H1 (cell line): Measurements from ENCODE around the gene NUAK1. TPM values are rescaled to one million over a fixed set of nuclear protein-coding genes. Genes with fewer than 3 reads are reported as not detected.

Source experiments
- CTCF ChIA-PET: fragments of 300-600 bp; sonication (Branson Sonifier 250); formaldehyde crosslinking; loops from one replicate; lab custom pipeline; 2021; ENCODE audit not compliant: partially characterized antibody; lab: Charles Lee
- POLR2A ChIA-PET: fragments of 300-600 bp; sonication (Branson Sonifier 250); formaldehyde crosslinking; loops from one replicate; lab custom pipeline; 2021; ENCODE audit warnings: inconsistent platforms; ENCODE audit not compliant: partially characterized antibody; lab: Charles Lee
- DNase-seq, 2 experiments: peaks; one replicate each; pipeline versions ENCODE4 v3.0.0 to v3.0.0-alpha.2; 2010 to 2022; ENCODE audit warnings: low spot score in 2 of 2, low read depth in 1 of 2, mixed read lengths in 1 of 2
- FAIRE-seq: peaks from 2 replicates; lab custom pipeline; 2011; peaks lifted over from hg19 to GRCh38; lab: Jason Lieb, UNC
- H2AFZ ChIP-seq: 2 replicates; pipeline ENCODE4 v1.8.1; 2012; ENCODE audit warnings: low read length, inconsistent platforms
- H2AK5ac ChIP-seq: 2 replicates; pipeline ENCODE4 v1.6.1; 2013; ENCODE audit warnings: low read depth, low read length
- H2BK120ac ChIP-seq: replicated peaks from 2 replicates; pipeline ENCODE3; 2013; ENCODE audit warnings: low read depth, low read length, inconsistent platforms
- H2BK12ac ChIP-seq: 2 replicates; pipeline ENCODE4 v1.6.1; 2013; ENCODE audit warnings: low read depth, low read length
- H2BK15ac ChIP-seq: 2 replicates; pipeline ENCODE4 v1.6.1; 2013; ENCODE audit warnings: low read length
- H2BK20ac ChIP-seq: 2 replicates; pipeline ENCODE4 v1.6.1; 2013; ENCODE audit warnings: low read length
- H2BK5ac ChIP-seq: 2 replicates; pipeline ENCODE4 v1.6.1; 2013; ENCODE audit warnings: low read depth, low read length
- H3K14ac ChIP-seq: 2 replicates; pipeline ENCODE4 v1.6.1; 2013; ENCODE audit warnings: inconsistent platforms; ENCODE audit not compliant: insufficient read length
- H3K18ac ChIP-seq: 2 replicates; pipeline ENCODE4 v1.6.1; 2013; ENCODE audit warnings: low read length; ENCODE audit errors: extremely low read depth
- H3K23ac ChIP-seq: 2 replicates; pipeline ENCODE4 v1.6.1; 2013; ENCODE audit warnings: inconsistent platforms; ENCODE audit not compliant: insufficient read length
- H3K23me2 ChIP-seq: 2 replicates; pipeline ENCODE4 v1.6.1; 2013; ENCODE audit warnings: low read depth, low read length
- H3K27ac ChIP-seq: 2 replicates; pipeline ENCODE4 v1.6.1; 2011; ENCODE audit warnings: low read depth, low read length, inconsistent platforms
- H3K27me3 ChIP-seq, 4 experiments: replicated peaks in 1 of 4; 1 replicate in 1 of 4; 2 replicates in 3 of 4; pipeline versions ENCODE4 v1.6.1 to v1.8.1; 2011 to 2013; ENCODE audit warnings: low read length in 3 of 4, mild to moderate bottlenecking in 3 of 4, inconsistent platforms in 2 of 4, mixed read lengths in 2 of 4, moderate library complexity in 1 of 4; ENCODE audit not compliant: control insufficient read depth in 3 of 4, insufficient read depth in 3 of 4; ENCODE audit errors: extremely low read depth in 1 of 4
- H3K36me3 ChIP-seq, 4 experiments: 2 replicates each; pipeline versions ENCODE4 v1.6.1 to v1.8.1; 2011 to 2013; ENCODE audit warnings: mild to moderate bottlenecking in 4 of 4, low read length in 3 of 4, moderate library complexity in 2 of 4, control low read depth in 1 of 4, inconsistent platforms in 1 of 4; ENCODE audit not compliant: insufficient read depth in 4 of 4, control insufficient read depth in 2 of 4
- H3K4ac ChIP-seq: replicated peaks from 2 replicates; pipeline ENCODE3; 2013; ENCODE audit warnings: low read length, low read depth, mixed read lengths, inconsistent platforms; ENCODE audit not compliant: insufficient read length
- H3K4me1 ChIP-seq, 4 experiments: replicated peaks in 1 of 4; 1 replicate in 1 of 4; 2 replicates in 3 of 4; pipeline versions ENCODE4 v1.6.1 to v1.8.1; 2011 to 2013; ENCODE audit warnings: low read length in 3 of 4, inconsistent platforms in 2 of 4, mixed read lengths in 1 of 4; ENCODE audit not compliant: insufficient read depth in 4 of 4, control insufficient read depth in 3 of 4
- H3K4me2 ChIP-seq, 2 experiments: 2 replicates each; pipeline versions ENCODE4 v1.6.1 to v1.8.1; 2011 to 2013; ENCODE audit warnings: low read depth in 2 of 2, low read length in 2 of 2, control low read depth in 1 of 2, inconsistent platforms in 1 of 2, mild to moderate bottlenecking in 1 of 2; ENCODE audit not compliant: insufficient read depth in 1 of 2
- H3K4me3 ChIP-seq, 4 experiments: fragments of 200-600, 300-600 bp in 1 of 4; sonication (generic), shearing (Covaris generic), sonication (Bioruptor Twin) in 1 of 4; 2 replicates each; pipeline versions ENCODE4 v1.5.1 to v1.8.1; 2011 to 2016; ENCODE audit warnings: low read length in 4 of 4, low read depth in 3 of 4, control low read depth in 2 of 4, inconsistent platforms in 2 of 4, mild to moderate bottlenecking in 2 of 4, mixed read lengths in 1 of 4, moderate library complexity in 1 of 4; ENCODE audit not compliant: insufficient read depth in 2 of 4; ENCODE audit errors: extremely low read depth in 1 of 4
- H3K56ac ChIP-seq: replicated peaks from 2 replicates; pipeline ENCODE3; 2013; ENCODE audit warnings: low read depth, mild to moderate bottlenecking, mixed read lengths, low read length, inconsistent platforms; ENCODE audit not compliant: insufficient read length
- H3K79me1 ChIP-seq: 2 replicates; pipeline ENCODE4 v1.6.1; 2013; ENCODE audit warnings: low read depth, low read length, control low read depth
- H3K79me2 ChIP-seq, 2 experiments: 2 replicates each; pipeline versions ENCODE4 v1.6.1 to v1.8.1; 2012 to 2013; ENCODE audit warnings: low read length in 2 of 2, mild to moderate bottlenecking in 2 of 2, inconsistent platforms in 1 of 2; ENCODE audit not compliant: insufficient read depth in 2 of 2, control insufficient read depth in 1 of 2
- H3K9ac ChIP-seq, 4 experiments: replicated peaks in 1 of 4; 1 replicate in 1 of 4; 2 replicates in 3 of 4; pipeline versions ENCODE4 v1.6.1 to v1.8.1; 2011 to 2013; ENCODE audit warnings: low read depth in 3 of 4, low read length in 3 of 4, control low read depth in 2 of 4, mild to moderate bottlenecking in 2 of 4, moderate library complexity in 2 of 4, inconsistent platforms in 1 of 4; ENCODE audit errors: extremely low read depth in 1 of 4
- H3K9me3 ChIP-seq, 2 experiments: 2 replicates each; pipeline versions ENCODE4 v1.6.1 to v1.8.1; 2012 to 2013; ENCODE audit warnings: mild to moderate bottlenecking in 2 of 2, moderate library complexity in 2 of 2, control low read depth in 1 of 2, inconsistent platforms in 1 of 2, low read depth in 1 of 2, low read length in 1 of 2, mixed read lengths in 1 of 2; ENCODE audit not compliant: insufficient read depth in 2 of 2
- H4K20me1 ChIP-seq, 2 experiments: replicated peaks in 1 of 2; 2 replicates each; pipeline versions ENCODE3 to v1.8.1; 2011 to 2013; ENCODE audit warnings: inconsistent platforms in 2 of 2, low read length in 2 of 2, mild to moderate bottlenecking in 1 of 2; ENCODE audit not compliant: insufficient read depth in 2 of 2, control insufficient read depth in 1 of 2
- H4K5ac ChIP-seq: 2 replicates; pipeline ENCODE4 v1.6.1; 2013; ENCODE audit warnings: low read length, low read depth, mixed read lengths, inconsistent platforms; ENCODE audit not compliant: insufficient read length
- H4K8ac ChIP-seq: 2 replicates; pipeline ENCODE4 v1.8.0; 2013; ENCODE audit warnings: mild to moderate bottlenecking, moderate library complexity, low read length, inconsistent platforms; ENCODE audit not compliant: insufficient read depth; ENCODE audit errors: extremely low read depth
- H4K91ac ChIP-seq: replicated peaks from 2 replicates; pipeline ENCODE3; 2013; ENCODE audit warnings: low read length, mixed read lengths, inconsistent platforms; ENCODE audit not compliant: insufficient read length
- BACH1 ChIP-seq: IDR thresholded peaks from 2 replicates; pipeline ENCODE4 v1.6.1; 2012; ENCODE audit warnings: low read length, improper control_type of control experiment
- BCL11A ChIP-seq, 2 experiments: IDR thresholded peaks; one replicate each; pipeline ENCODE4 v1.6.1; 2011; ENCODE audit warnings: low read depth in 2 of 2, low read length in 2 of 2, mild to moderate bottlenecking in 2 of 2
- CHD2 ChIP-seq: IDR thresholded peaks from 2 replicates; pipeline ENCODE4 v1.6.1; 2012; ENCODE audit warnings: low read length, improper control_type of control experiment
- CTBP2 ChIP-seq: IDR thresholded peaks from 2 replicates; pipeline ENCODE4 v1.7.0; 2011; ENCODE audit warnings: borderline replicate concordance, mild to moderate bottlenecking, moderate library complexity, mixed read lengths, low read length; ENCODE audit not compliant: insufficient read depth, insufficient read length
- EGR1 ChIP-seq: IDR thresholded peaks from 2 replicates; pipeline ENCODE4 v1.6.1; 2011; ENCODE audit warnings: low read depth, low read length, borderline replicate concordance
- JUN ChIP-seq: IDR thresholded peaks from 2 replicates; pipeline ENCODE4 v1.6.1; 2011; ENCODE audit warnings: low read depth, mild to moderate bottlenecking, improper control_type of control experiment, low read length
- POLR2A ChIP-seq, 2 experiments: IDR thresholded peaks; 1 replicate in 1 of 2; 2 replicates in 1 of 2; pipeline ENCODE4 v1.6.1; 2011; ENCODE audit warnings: low read depth in 2 of 2, low read length in 2 of 2, mild to moderate bottlenecking in 2 of 2; ENCODE audit errors: control extremely low read depth in 1 of 2
- RBBP5 ChIP-seq: IDR thresholded peaks from 2 replicates; pipeline ENCODE4 v1.7.1; 2012; ENCODE audit warnings: low read depth, mild to moderate bottlenecking, inconsistent platforms, low read length, moderate library complexity, borderline replicate concordance
- RFX5 ChIP-seq: IDR thresholded peaks from 2 replicates; pipeline ENCODE4 v1.6.1; 2011; ENCODE audit warnings: low read depth, low read length, improper control_type of control experiment, borderline replicate concordance
- SP1 ChIP-seq: IDR thresholded peaks from 2 replicates; pipeline ENCODE4 v1.6.1; 2011; ENCODE audit warnings: low read depth, low read length
- SP2 ChIP-seq: IDR thresholded peaks from 2 replicates; pipeline ENCODE4 v1.6.1; 2012; ENCODE audit warnings: mild to moderate bottlenecking, low read length, inconsistent platforms
- SRF ChIP-seq: IDR thresholded peaks from 2 replicates; pipeline ENCODE4 v1.6.1; 2011; ENCODE audit warnings: mild to moderate bottlenecking, low read depth, low read length, moderate library complexity
- WGBS, 2 experiments: shearing (Covaris generic) in 1 of 2; methylation state at CpG; one replicate each; pipeline versions ENCODE4 v1.1.6 to v1.1.7; 2013 to 2015; ENCODE audit warnings: low lambda C conversion rate in 2 of 2, mixed read lengths in 2 of 2, inconsistent platforms in 1 of 2, low coverage in 1 of 2, missing lambda C conversion rate in 1 of 2; ENCODE audit not compliant: insufficient replicate concordance in 2 of 2, insufficient coverage in 1 of 2, insufficient read length in 1 of 2; ENCODE audit errors: extremely low coverage in 1 of 2, missing lambda C conversion rate in 1 of 2; 5-methylcytosine and 5-hydroxymethylcytosine counted together
- polyA plus RNA-seq, 7 experiments: library from polyadenylated mRNA; depleted of rRNA in 3 of 7; stranded (reverse) in 5 of 7; unstranded in 2 of 7; fragments of >200 nt in 5 of 7; fragments of 200-250 nt in 2 of 7; gene quantifications; 1 replicate in 5 of 7; 2 replicates in 1 of 7; 4 replicates in 1 of 7; pipeline versions ENCODE4 v1.2.1 to v1.2.3, GENCODE V29; 2011 to 2013; ENCODE audit warnings: missing spikeins in 2 of 7, mixed read lengths in 2 of 7
- total RNA-seq: library from RNA; stranded (reverse); fragmentation: NEBNext Ultra II Directional; extraction: Animal tissue kit (Norgen Biotek cat#: 25700); gene quantifications from 2 replicates; pipeline ENCODE4 v1.2.1, GENCODE V29; 2021
- TF ChIP-seq, protein P1 (sequence below): IDR thresholded peaks from 2 replicates; pipeline ENCODE4 v1.6.1; 2012; ENCODE audit warnings: low read length, inconsistent platforms

Gene NUAK1
- total and polyA plus RNA-seq, 2 of the 8 experiments (the other 6 are each of a cell fraction or from before 2014, with no cell fraction given): 6.7 to 18.2 TPM

DNA sequence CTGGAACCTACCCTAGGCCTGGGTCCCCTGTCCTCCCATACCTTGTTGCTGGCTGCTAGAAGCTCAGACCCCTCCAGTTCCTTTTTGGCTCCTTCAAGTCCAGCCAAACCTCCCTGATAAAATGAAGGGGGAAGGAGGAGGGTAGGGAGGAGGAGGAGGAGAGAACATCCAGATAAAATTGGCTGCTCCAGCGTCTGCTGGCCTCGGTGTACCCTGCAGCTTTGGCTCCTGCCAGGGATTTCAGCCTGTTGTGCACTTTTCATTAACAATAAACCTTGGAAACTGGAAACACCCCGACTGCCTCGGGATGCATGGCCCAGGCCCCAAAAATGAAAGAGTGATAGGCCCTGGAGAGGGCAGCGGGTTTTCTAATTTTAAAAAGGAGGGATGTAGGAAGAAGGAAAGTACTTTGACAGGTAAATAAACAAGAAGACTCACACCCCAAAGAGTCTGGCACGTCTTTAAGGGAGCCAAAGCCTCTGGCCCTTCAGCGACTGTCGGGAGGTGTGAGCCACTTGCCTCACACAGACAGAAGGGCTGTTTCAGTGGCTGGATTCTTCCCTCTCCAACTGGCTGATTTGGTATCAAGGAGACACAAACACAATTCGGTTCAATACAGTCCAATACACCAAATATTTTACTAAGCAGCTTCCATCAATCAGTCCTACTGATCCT, 49.8 kb downstream of the NUAK1 start:
- no peak overlapping the region for H2BK120ac ChIP-seq
- H3K4me1 ChIP-seq: peaks cover 3 to 8% (median 7%) of the 10 kb centered on the region in 4 experiments
- TF ChIP-seq SP2: no peak
- TF ChIP-seq JUN: no peak
- no peak for TF ChIP-seq RFX5
- no peak for TF ChIP-seq BACH1
- no peak for TF ChIP-seq CHD2
- TF ChIP-seq POLR2A (IDR thresholded peaks at IDR 0.05; ENCODE audit: control extremely low read depth in 1 of 2, low read depth in 2 of 2, low read length in 2 of 2): no peak
- TF ChIP-seq RBBP5: no peak
- TF ChIP-seq, protein P1, sequence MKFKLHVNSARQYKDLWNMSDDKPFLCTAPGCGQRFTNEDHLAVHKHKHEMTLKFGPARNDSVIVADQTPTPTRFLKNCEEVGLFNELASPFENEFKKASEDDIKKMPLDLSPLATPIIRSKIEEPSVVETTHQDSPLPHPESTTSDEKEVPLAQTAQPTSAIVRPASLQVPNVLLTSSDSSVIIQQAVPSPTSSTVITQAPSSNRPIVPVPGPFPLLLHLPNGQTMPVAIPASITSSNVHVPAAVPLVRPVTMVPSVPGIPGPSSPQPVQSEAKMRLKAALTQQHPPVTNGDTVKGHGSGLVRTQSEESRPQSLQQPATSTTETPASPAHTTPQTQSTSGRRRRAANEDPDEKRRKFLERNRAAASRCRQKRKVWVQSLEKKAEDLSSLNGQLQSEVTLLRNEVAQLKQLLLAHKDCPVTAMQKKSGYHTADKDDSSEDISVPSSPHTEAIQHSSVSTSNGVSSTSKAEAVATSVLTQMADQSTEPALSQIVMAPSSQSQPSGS: no peak
- no peak for TF ChIP-seq CTBP2
- TF ChIP-seq BCL11A (IDR thresholded peaks at IDR 0.05; ENCODE audit: low read depth in 2 of 2, low read length in 2 of 2): no peak
- TF ChIP-seq SP1: no peak
- no peak for TF ChIP-seq SRF
- no peak for TF ChIP-seq EGR1
- no peak overlapping the region for H3K14ac ChIP-seq
- H3K27me3 ChIP-seq: no peaks in the 10 kb centered on the region
- no peak overlapping the region for H4K8ac ChIP-seq
- no peak overlapping the region for H3K18ac ChIP-seq
- no peaks in the 10 kb centered on the region for H3K9me3 ChIP-seq
- ChIA-PET CTCF (interaction anchor here (1.5 kb wide), 1 partner anchor 47 kb away, joined by 4 read pairs; no protein-coding TSS in a partner anchor), POLR2A (no interaction called here)
- H2AFZ ChIP-seq: no peak overlapping the region
- H4K5ac ChIP-seq: no peak overlapping the region
- no peak overlapping the region for H2BK15ac ChIP-seq
- H3K23me2 ChIP-seq: no peaks in the 10 kb centered on the region
- peaks cover 0 to 6% (median under 1%) of the 10 kb centered on the region in 4 experiments; a peak in 2 of 8 replicates for H3K36me3 ChIP-seq
- FAIRE-seq: no peak
- H3K4ac ChIP-seq: no peak overlapping the region
- no peak overlapping the region for H3K4me2 ChIP-seq
- H3K9ac ChIP-seq: no peak overlapping the region
- H2BK5ac ChIP-seq: no peak overlapping the region
- WGBS, 2 experiments: 94% methylated on average over 9 of the region's 9 CpGs; no CpG with 5 or more reads in 1 of the 2 experiments
- H2BK20ac ChIP-seq: no peak overlapping the region
- H3K79me2 ChIP-seq: peaks cover 0 to 6% of the 10 kb centered on the region in 2 experiments; a peak in 1 of 4 replicates
- DNase-seq: no peak
- no peak overlapping the region for H3K56ac ChIP-seq
- H3K27ac ChIP-seq: no peak overlapping the region
- H2BK12ac ChIP-seq: no peak overlapping the region
- H3K4me3 ChIP-seq: no peak overlapping the region
- no peaks in the 10 kb centered on the region for H4K20me1 ChIP-seq
- H2AK5ac ChIP-seq: no peak overlapping the region
- H3K79me1 ChIP-seq: no peaks in the 10 kb centered on the region
- H3K23ac ChIP-seq: no peak overlapping the region
- no peak overlapping the region for H4K91ac ChIP-seq
